Measurements from ENCODE around the gene OVCA2.

The OVCA2 gene

DNA sequence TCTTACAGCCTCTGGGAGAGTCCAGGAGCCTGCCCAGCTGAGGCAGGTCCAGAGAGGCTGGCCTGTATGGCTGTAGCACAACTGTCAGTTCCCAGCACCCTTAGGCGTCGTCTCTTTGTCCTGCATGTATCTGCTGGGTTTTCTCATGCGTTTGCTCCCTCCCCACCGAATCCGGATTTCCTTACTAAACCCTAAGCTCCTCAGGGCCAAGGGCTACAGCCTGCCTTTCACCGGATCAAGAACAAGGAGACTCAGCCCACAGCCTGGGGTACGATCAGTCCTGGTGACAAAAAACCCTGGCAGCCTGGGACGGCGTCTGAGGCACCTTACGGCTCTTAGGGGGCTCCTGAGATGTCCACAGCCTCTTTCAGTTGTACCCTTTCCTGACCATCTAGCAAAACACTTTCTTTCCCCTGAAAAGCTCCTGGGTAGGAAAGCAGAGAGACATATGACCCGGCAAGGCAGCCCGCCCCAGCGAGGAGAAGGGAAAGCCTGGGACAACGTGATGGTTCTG lies 25.3 kb downstream of the OVCA2 start:
- no peak for DNase-seq

DNA sequence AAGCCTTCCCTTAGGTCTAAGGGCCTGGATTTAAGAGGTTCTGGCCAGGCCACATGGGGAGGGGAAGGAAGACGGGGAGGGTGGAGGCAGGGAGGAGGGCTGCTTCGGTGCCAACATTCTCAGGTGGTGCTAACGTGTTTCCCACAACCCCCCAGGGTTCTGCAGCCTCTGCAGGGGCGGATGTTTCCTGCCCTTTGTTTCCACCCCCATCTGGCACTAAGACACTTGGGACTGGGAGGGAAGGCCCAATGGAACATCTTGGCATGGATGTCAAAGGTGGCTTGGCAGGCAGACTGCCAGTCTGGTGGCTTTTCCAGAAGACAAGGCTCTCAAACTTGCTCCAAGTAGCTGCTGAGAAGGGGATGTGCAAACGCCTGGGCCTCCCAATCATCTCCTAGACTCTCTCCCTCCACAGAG lies 25.8 kb downstream of the OVCA2 start:
- DNase-seq, result no peak

DNA sequence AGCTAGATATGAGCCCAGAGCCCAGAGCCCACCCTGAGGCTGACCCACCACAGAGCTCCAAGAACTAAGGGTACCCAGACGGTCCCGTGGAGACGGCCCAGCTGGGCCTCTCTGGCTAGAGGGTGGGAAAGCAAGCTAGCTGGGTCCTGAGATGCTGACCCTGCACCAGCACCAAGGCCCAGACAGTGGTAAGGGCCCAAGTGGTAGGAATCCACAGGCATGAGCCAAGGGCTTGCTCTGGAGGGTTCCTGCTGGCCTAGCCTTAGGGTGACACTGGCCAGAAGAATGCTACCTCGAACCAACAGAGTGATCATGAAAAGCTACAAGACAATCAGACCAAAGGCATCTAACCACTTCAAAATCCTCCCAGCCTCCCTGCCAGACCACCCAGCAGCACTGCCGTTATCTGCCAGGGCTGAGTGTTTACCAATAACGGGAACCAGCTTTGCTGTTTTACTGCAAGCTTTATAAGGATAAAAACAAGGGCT lies 26.3 kb downstream of the OVCA2 start:
- DNase-seq, result no peak

DNA sequence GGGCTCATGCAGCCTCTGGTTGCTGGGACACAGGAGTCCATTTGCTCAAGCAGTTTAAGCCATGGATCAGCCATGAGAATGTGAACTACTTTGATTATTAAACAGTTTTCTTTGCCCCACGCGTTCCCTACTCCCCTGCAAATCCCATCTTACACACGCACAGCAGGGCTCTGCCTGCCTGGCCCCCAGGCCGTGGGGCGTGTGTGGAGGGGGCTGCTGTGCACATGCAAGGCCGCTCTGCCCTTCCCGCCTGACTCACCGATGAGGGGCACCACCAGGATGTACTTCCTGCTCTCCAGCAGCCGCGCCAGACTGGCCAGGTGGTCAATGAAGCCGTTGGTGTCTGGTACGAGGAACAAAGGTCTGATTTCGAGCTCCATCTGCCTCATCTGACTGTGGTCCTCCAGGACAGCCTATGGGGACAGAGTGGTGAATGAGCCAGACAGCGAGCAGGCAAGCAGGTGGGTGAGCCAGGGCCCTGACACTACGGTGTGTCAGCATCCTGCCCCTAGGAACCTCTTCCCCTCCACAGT lies 26.8 kb downstream of the OVCA2 start:
- no peak for DNase-seq

DNA sequence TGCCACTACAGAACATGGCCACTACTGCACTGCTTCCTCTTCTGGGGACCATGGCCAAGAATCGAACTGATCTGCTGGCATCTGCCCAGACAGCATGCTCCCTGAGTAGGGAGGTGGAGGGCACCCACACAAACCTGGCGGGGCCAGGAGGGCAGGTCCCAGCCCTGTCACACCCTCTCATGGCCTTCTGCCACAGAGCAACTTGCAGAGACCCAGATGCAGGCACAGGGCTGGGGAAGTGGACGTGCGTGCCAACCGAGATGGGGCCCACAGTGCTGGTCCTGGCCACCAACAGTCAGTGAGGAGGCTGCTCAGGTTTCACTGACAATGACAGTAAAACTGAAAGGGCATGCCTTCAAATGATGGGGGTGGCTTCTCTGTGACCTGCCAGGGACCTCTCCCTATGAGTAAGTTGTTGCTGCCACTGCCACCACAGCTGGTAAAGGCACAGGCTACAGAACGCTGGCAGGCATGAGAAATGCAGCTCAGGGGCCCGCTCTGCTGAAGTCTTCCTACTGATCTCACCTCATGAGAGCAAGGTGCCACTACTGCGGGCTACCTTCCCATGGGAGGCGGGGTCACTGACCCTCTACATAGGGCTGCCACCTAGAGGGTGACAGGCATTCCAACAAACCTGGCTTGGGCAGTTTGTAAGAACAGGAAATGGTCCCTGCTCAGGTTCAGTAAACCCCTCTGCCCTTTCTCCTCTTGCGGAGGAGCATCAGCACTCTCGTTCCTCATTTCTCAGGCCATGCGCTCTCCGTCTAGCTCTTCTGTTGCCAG lies 28.6 kb downstream of the OVCA2 start:
- peak; percentile 81 for DNase-seq

DNA sequence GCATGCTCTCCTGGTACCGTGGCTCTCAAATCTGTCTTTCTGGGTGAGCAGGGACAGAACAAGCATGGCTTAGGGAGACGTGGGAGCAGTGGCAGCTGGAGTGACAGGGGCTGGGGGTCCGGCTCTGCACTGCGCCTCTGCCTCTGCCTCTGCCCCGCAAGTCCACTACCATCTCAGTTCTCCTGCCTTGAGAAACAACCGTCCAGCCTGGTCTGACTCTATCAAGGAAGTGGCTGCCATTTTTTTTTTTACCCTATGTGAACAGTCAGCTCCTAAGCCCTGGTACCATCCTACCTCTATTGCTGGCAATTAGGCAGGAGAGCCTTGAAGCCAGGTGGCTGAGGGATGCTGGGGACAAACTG lies 29.2 kb downstream of the OVCA2 start:
- DNase-seq, result no peak

DNA sequence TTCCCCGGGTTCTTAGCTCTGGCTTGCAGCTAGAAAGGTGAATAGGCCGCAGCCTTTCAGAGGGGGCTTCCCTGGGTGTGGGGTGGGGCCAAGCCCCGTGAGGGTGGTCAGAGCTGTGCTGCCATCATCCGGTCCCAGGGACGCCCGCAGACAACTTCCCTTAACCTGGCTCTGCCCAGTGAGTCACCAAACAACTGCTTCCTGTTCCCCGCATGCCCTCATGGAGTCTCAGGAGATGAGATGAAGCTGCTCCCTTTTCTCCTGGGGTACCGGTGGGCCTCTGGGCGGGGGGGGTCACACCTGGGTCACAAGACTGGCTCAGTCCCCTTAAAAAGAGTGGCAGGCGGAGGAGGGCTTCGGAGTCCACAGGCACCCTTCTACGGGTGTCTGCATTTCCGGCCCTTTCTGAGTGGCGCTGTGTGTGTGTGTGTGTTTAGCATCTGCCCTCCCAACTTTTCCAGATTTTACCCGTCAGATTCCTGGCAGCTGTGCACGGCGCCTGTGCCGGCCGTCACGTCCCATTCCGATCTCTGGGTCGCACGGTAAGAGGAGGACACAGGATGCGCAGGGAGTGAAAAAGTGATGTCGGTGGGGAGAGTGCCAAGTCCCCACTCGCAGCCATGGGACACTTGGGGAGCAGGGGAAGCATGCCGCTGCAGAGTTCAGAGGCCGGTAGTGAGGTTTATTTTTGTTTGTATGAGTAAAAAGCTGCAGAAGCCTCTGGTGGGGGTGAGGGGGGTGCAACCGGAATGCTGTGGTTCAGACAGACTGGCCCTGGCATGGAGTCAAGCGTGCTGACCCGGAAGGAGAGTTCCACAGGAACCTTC lies 29.8 kb downstream of the OVCA2 start:
- DNase-seq, result no peak

DNA sequence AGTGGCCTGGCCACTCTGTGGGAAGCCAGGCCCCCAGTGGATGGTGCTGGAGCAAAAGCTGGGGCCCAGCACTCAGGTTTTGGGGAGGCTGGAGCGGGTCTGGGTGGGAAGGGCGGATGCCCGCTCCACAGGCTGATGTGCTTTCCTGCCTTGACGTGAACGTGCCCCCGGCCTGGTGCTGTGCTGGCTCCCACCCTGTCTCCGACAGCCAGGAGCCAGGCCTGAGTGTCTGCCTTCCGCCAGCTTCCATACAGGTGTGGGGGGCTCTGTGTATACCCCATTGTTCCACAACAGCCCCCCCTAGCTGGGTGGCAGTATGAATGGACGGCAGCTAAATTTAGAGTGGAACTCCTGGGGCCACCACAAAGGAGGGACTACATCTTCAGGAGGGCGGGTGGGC lies 33.1 kb downstream of the OVCA2 start:
- DNase-seq, result no peak

DNA sequence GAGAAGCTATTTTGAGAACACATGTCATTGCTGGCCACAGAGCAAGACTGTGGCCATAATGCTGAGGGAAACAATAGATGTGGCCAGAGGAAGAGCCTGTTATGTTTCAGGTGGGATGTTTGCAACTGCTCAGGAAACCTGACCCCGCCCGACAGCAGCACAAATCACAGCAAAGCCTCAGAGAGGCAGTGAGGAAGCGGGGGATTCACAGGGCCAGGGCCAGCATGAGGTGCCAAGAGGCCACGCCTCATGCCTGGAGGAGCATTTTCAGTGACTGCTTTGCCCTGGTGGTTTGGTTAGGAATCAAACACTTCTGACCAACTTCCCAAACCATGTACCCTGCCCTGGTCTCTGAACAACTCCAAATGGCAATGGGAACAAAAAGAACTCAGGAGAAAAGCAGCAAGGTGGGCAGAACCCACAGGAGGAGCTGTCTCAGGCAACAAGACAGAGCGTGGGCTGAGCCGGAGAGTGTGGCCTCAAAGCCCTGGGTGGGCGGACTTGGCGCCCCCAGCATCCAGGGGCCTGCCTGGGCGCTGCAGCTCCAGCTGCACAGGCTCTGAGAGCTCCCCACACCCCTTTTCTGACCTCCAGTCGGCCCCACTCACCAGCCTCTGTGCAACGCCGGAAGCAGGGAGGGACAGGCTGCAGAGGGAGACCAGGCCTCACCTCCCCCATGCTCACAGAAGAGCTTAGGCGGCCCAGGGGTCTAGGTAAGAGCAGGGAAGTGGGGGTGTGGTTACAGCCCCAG lies 33.7 kb downstream of the OVCA2 start:
- DNase-seq, result no peak

DNA sequence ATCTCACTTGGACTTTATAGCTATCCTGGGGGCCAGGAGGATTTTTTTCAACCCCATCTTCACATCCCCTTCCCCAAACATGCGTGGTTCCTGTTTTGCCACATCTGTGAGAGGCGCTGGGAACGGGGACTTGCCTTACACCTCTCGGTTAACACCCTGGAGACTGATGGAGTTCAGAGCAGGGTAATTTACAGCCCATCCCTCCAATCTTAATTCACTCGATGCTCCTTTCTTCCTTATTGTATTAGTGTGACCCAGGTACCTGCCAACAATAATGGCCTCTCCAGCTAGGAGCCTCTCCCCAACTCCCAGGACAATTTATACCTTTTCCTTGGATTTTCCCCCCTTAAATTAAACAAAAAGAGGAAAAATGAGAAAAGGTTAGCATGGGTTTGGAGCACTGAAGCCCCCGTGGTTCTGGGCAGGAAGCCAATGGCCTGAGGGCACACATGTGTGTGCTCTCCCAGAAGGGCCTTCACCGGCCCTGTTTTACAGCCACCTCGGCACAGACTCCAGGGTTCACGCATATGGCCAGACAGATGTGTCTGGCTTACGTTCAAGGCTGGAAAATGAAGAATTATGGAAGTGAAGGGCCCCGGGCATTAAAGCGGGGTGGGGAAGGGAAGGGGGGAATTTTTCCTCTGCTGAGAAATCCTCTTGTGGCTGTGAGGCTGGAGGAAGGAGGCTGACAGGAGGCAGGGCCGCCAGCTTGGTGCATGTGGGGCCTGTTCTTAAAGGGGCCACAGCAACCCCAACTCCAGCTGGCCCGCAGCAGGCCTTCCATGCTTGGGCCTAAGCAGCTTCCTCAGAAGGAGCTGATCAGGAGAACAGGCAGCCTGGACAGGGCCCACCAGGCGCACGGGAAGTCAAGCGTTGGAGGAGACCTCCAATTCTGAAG lies 34.5 kb downstream of the OVCA2 start:
- no peak for DNase-seq

DNA sequence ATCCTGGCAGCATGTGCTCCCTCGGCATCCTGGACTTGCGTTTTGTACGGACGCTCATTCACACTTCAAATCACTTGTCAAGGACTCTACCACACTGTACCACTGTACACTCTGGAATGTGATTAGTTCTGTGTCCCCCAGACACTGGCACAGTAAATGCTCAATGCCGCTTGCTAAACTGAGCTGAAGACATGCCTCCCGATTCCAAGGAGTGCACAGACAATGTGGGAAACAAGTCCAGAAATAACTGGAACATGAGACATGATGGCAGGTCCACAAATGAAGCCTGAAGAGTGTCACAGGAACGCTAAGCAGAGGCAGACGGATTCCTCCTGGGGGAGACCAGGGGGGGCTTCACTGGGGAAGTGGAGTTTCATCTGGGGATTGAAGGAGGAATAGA lies 35.2 kb downstream of the OVCA2 start:
- no peak for DNase-seq

DNA sequence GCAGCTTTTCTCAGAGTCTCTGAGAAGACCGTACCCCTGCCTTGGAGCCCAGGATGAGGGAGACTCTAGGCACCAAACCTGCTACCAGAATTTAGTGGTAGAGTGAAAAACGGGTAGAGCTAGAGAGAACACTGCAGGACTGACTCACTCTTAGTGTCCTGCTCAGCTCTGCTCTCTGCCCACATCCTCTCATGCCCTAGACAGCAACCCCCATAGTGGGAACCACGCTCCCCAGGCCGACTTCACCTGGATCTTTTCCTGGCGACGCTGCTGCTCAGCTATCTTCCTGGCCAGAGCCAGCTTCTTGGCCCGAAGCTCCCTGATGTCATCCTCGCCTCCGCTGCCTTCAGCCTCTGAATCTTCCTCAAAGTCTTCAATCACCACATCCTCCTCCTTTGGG lies 39.7 kb downstream of the OVCA2 start:
- no peak for DNase-seq

DNA sequence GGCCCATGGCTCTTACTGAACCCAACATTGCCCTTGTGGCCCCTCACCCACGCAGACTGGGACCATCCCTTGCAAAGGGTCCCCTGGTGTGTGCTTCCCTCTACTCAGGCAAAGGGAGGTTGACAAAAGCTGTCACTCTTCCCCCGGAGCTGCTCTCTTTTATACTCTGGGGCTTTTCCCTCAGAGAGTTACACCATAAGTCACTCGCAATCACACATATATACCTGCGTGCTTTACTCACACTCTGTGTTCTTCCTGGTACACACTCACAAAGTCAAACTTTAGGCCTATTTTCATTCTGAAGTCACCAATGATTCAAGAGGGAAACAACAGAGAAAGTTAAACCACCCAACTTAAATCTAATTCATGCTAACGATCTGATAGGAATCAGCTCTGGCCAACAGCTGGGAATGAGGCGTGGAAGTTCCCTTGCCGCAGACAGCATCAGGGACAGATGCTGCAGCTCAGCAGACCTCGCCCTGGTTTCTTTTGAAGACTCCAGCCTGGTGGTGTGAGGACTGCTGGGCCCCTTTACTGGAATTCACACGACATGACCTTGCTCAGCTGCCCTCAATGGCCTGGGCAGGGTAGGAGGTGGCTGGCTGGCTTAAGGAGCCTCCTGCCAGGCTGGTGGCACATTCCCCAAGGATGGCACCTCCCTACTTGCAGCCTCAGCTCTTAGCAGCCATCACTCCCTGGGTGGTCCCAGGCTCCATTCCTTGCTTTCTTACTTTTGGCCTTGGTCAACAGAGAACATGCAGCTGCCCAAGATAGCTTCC lies 40.4 kb downstream of the OVCA2 start:
- no peak for DNase-seq

DNA sequence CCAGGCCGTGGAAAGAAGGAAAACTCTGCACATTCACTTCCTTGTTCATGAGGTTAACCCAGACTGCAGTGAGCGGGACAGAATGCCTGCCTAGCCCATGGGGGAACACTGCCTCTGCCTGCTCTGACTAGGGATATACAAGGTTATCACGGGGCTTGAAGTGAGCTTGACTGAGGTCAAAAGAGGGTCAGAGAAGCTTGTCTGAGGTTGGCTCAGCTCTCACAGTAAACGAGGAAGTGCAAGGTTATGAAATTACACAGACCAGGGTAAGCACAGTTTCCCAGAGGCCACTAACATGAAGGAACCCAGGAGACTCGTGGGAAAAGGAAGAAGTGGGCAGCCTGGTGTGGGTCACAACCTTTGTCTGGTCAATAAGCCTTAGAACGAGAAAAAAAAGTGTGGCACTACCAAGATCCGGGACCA lies 41.8 kb downstream of the OVCA2 start:
- no peak for DNase-seq

DNA sequence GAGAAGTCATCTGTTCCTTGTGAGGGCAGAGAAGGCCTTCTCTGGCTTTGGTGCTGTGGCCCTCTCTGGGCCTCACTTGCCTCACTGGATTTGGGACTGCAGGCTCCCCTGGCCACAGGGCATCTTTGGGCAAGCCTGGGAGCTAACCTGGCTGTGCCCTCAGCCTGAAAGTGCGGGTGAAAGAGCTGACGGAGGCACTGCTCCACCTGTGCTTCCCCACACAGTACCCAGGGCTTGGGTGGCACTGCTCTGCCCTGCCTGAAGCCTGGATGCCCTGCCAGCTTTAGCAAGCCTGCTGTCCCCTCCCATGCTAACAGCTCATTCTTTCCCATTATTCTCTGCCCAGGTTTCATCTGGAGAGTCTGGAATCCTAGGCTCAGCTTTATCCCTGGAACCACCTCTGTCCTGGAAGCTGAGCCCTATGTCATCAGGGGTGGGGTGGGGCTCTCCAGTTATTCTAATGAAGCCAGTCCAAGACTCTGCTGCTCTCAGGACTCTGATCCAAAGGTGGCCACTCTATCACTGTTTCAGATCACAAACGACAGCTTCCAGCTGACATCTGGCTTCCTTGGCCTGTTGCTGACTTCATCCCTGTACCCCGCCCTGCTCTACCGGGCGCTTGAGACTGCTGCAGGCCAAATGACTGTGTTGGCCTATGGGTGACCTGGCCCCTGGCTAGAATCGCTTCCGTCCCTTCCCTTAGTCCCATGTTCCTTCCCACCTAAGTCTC lies 42.4 kb downstream of the OVCA2 start:
- DNase-seq, result no peak

DNA sequence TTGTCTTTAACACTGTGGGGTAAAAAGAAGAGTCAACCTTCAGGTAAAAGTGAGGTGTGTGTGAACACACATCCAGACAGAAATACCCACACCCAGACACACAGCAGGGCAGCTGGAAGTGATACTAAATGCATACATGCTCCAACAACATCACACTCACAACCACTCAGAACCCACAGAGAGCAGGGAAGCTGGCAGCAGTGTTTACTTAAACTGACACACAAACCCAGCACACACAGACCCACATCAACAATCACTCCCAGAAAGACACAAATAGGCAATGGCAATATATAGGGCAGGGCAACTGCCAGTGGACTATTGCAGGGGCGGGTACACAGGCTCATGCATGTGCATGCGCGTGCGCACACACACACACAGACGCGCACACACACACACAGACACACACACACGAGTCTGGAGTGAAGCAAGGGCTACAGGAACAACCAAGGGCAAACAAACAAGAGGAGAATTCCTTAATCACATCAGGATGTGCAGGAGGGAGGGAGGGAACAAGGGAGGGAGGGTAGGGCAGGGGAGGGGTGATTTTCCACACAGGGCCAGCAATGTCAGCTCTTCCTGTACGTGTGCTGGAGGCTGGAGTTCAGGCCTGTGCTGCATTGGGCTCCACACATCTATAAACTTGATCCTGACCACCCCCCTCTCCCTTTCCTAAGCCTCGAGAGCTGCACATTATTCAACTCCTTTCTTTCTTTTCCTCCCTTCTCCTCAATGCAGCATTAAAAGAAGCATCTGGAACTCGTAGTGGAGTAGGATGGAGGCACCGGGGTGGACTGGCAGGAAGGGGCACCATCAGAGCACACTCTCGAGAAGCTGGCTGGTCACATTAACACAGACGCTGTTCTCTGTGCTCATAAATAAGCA lies 43.2 kb downstream of the OVCA2 start:
- DNase-seq, result no peak

DNA sequence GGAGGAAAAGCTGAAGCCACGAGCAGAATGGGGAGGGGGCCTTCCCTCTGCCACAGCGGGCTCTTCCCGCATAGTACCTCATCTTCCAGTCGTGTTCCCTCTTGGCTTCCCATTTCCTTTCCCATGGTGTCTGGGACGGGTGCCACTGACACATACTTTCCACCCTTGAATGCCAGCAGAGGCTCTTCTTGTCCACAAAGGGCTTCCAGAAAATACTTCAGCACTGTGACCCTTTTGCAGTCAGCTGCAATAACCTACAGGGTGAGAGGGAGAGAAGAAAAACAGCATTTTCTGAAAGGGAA lies 43.8 kb downstream of the OVCA2 start:
- no peak for DNase-seq

DNA sequence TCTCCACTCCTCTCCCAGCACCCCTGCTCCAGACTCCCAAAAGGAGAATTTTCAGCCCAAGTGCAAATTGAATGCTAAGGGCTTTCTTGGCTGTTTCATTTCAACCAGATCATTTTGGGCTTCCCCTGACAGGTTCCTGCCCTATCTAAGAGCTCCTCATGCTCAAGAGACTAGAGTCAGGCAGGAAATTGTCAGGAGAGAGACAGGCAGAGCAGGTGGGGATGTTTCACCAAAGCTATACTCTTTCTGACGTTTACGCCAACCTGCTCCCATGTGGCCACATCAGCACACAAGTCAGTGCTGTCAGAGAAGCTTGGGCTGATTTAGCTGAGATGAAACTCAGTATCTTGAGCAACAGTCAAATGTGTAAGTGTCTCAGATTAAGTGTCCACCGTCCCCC lies 44.5 kb downstream of the OVCA2 start:
- DNase-seq, result no peak

DNA sequence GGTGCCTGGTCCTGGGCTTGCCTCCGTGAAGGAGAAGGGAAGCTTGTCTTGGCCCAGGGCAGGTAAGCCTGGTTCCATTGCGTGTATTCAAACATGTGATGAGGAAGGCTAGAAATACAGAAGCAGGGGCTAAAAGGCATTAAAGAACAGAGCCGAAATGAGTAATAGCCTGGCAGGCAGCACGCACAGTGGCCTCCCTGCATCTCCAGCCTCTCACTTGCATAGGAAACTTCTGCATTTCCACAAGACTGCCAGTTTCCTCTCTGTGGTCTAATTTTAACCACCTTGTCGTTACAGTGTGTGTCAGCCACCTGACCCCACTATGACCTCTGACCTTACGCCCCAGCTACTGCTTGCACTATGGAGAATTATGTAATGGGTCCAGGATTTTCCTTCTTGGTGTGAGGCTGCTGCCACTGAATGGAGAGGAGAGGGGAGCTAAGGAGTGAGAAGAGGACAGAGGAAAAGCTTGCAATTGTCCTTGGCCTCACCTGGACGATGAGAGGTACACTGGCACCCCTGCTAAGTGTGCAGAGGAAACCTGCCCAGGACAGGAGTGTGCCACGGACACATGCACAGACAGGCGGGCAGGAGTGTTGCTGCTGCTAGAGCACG lies 45.9 kb downstream of the OVCA2 start:
- peak; percentile 79 for DNase-seq

Measured in activated CD8-positive, alpha-beta memory T cell treated with anti-CD3 and anti-CD28 coated beads for 24 hours (primary cell).